A673 (cell line): ENCODE measurements around the gene PLCD1. TPM values are rescaled to one million over a fixed set of nuclear protein-coding genes. Genes with fewer than 3 reads are reported as not detected.

ENCODE experiments used
- BruUV-seq: library from RNA; stranded (reverse); fragments of 400-500 nt; replicated peaks from 2 replicates; lab custom pipeline; 2021; lab: Mats Ljungman, UMichigan
- CTCF ChIA-PET: fragments of 300-600 bp; sonication (Branson Sonifier 250); formaldehyde crosslinking; loops from one replicate; lab custom pipeline; 2022; ENCODE audit warnings: antibody characterized with exemption; lab: Charles Lee
- POLR2A ChIA-PET: fragments of 300-600 bp; sonication (Branson Sonifier 250); formaldehyde crosslinking; loops from one replicate; lab custom pipeline; 2022; ENCODE audit warnings: antibody characterized with exemption; ENCODE audit not compliant: low non-redundant PET; lab: Charles Lee
- DNase-seq: peaks from one replicate; pipeline ENCODE4 v3.0.0-alpha.2; 2015; ENCODE audit warnings: low spot score
- H3K27ac ChIP-seq: fragments of 200-600 bp; sonication (generic); 2 replicates; pipeline ENCODE4 v1.5.1; 2016; ENCODE audit warnings: mixed run types, low read depth, mild to moderate bottlenecking, mixed read lengths, antibody characterized with exemption, low read length; ENCODE audit not compliant: poor library complexity, severe bottlenecking
- H3K27me3 ChIP-seq: fragments of 200-600 bp; sonication (generic); replicated peaks from 2 replicates; pipeline ENCODE4 v1.6.1; 2017; ENCODE audit warnings: mixed run types, low read depth, mild to moderate bottlenecking, mixed read lengths, antibody characterized with exemption, low read length; ENCODE audit not compliant: insufficient read depth, poor library complexity
- H3K36me3 ChIP-seq: fragments of 200-600 bp; sonication (generic); 2 replicates; pipeline ENCODE4 v1.6.1; 2016; ENCODE audit warnings: mixed run types, mild to moderate bottlenecking, mixed read lengths, antibody characterized with exemption, low read length; ENCODE audit not compliant: insufficient read depth, poor library complexity, severe bottlenecking
- H3K4me1 ChIP-seq: fragments of 200-600 bp; sonication (generic); 2 replicates; pipeline ENCODE4 v1.6.1; 2017; ENCODE audit warnings: mixed run types, mild to moderate bottlenecking, mixed read lengths, antibody characterized with exemption, low read length; ENCODE audit not compliant: insufficient read depth, poor library complexity, severe bottlenecking
- H3K4me3 ChIP-seq: fragments of 200-600 bp; sonication (generic); 2 replicates; pipeline ENCODE4 v1.5.1; 2016; ENCODE audit warnings: low read depth, mixed run types, mild to moderate bottlenecking, mixed read lengths, low read length; ENCODE audit not compliant: poor library complexity, severe bottlenecking
- H3K9me3 ChIP-seq: fragments of 200-600 bp; sonication (generic); 2 replicates; pipeline ENCODE4 v1.6.1; 2016; ENCODE audit warnings: mixed run types, low read depth, mild to moderate bottlenecking, mixed read lengths, antibody characterized with exemption, low read length; ENCODE audit not compliant: poor library complexity, severe bottlenecking
- EZH2 ChIP-seq: fragments of 200-600 bp; sonication (generic); IDR thresholded peaks from 2 replicates; pipeline ENCODE4 v1.6.1; 2017; ENCODE audit warnings: borderline replicate concordance, low read depth, mild to moderate bottlenecking, mixed read lengths, antibody characterized with exemption, low read length; ENCODE audit not compliant: poor library complexity, severe bottlenecking
- intact Hi-C: fragments of 100-400 bp; cut with micrococcal nuclease; formaldehyde crosslinking; loops from one replicate; pipeline ENCODE4 v1.10.0; 2022; ENCODE audit not compliant: unreplicated experiment
- total RNA-seq: library from RNA; stranded (reverse); gene quantifications from 2 replicates; pipeline ENCODE4 v1.2.3, GENCODE V29; 2021
- TF ChIP-seq, protein P1 (sequence below): fragments of 300-800, 200-600 bp; sonication (generic); conservative IDR thresholded peaks from 2 replicates; pipeline ENCODE4 v1.5.1; 2017; ENCODE audit warnings: low read depth, mild to moderate bottlenecking, antibody characterized with exemption, low read length, moderate library complexity, mixed read lengths

The PLCD1 gene
- total RNA-seq, 1 experiment from 2014 or later: 1.1 TPM

DNA sequence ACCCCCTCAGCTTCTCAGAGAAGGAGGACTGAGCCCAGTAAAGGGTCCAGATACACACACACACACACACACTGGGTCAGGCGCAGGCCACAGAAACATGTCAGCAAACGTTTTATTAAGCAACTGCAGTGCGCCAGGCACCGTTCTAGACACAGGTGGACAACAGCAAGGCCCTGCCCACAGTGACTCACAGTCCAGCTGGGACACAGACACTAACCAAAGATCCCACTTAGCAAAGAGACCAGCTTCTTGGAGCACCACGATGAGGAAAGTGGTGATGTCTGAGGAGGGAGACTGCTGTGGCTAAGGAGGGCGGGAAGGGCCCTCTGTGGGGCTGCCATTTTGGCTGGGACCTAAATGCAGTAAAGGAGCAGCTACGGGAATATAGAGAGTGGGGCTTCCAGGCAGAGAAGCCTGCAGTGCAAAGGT is 41.7 kb downstream of the PLCD1 start:
- BruUV-seq: no TSS peak
- intact Hi-C loops: no loop called here

DNA sequence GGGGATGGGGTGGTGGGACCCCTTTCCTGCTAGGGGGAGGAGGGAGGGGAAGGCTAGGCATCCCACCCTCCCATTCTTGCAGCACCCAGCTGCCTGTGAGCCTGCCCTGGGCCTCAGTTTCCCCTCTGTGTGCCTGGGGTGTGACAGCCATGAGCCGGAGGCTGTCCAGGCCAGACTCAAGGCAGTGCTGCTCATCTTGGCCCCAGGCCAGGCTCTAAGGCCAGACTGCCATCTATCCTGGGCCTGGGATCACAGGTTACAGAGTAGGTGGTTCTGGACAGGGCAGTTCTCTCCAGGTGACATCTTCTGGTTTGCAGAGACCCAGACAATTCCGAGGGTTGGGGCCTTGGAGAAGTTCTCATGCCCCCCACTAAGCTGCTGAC is 42.1 kb downstream of the PLCD1 start:
- DNase-seq: no peak
- Histone ChIP-seq H3K27ac (no peak overlapping the region), H3K4me1 (no peaks in the 10 kb centered on the region), H3K9me3 (no peaks in the 10 kb centered on the region), H3K36me3 (no peaks in the 10 kb centered on the region), H3K4me3 (no peak overlapping the region), H3K27me3 (no peaks in the 10 kb centered on the region)
- ChIA-PET POLR2A (no interaction called here), CTCF (no interaction called here)
- intact Hi-C loops: no loop called here
- BruUV-seq: no TSS peak
- TF ChIP-seq, protein P1, sequence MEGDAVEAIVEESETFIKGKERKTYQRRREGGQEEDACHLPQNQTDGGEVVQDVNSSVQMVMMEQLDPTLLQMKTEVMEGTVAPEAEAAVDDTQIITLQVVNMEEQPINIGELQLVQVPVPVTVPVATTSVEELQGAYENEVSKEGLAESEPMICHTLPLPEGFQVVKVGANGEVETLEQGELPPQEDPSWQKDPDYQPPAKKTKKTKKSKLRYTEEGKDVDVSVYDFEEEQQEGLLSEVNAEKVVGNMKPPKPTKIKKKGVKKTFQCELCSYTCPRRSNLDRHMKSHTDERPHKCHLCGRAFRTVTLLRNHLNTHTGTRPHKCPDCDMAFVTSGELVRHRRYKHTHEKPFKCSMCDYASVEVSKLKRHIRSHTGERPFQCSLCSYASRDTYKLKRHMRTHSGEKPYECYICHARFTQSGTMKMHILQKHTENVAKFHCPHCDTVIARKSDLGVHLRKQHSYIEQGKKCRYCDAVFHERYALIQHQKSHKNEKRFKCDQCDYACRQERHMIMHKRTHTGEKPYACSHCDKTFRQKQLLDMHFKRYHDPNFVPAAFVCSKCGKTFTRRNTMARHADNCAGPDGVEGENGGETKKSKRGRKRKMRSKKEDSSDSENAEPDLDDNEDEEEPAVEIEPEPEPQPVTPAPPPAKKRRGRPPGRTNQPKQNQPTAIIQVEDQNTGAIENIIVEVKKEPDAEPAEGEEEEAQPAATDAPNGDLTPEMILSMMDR: no peak
- no peak for TF ChIP-seq EZH2

More for the DNA sequence above, 41.7 kb downstream of the PLCD1 start:
- TF ChIP-seq, protein P1: no peak
- TF ChIP-seq EZH2: no peak
- H3K4me3 ChIP-seq: no peak overlapping the region
- no peak overlapping the region for H3K27ac ChIP-seq
- DNase-seq: no peak
- no peaks in the 10 kb centered on the region for H3K36me3 ChIP-seq
- no peaks in the 10 kb centered on the region for H3K4me1 ChIP-seq
- CTCF ChIA-PET: no interaction called here
- H3K27me3 ChIP-seq: no peaks in the 10 kb centered on the region
- POLR2A ChIA-PET: no interaction called here
- no peaks in the 10 kb centered on the region for H3K9me3 ChIP-seq

DNA sequence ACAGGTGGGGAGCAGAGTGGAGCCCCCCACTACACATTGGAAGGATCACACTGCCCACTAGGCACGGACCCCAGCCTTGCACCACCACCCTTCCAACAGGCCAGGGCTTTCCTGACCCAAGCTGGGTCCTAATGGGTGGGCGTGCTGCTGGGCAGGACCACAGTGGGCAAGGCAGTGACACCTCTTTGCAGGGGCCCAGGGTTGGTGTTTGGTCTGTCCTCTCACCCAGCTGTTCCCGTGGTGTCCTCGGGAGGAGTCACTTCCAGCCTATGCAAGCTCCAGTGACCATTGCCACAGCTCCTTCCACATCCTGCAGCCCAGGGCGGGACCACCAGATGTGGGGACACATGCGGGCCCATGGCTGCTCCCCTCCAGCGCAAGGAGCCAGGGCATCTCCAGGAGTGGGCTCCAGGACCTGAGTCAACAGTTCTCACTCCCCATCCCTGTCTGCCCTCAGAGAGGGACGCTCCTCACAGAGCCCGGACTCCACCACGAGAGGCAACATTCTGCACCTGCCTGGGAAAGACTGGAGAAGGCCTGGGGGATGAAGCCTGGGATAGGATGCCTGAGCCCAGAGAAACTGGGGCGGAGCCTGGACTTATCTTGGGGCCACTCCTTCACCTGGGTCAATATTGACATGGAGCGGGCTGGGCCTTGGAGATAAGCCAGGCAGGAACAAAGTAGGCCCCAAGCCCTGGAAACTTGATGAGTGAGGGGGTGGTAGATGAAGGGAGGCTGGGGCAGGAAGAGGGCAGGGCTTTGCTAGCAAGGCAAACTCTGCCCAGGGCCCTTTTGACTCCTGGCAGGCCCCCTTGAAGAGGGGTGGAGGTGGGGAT is 42.7 kb downstream of the PLCD1 start:
- ChIA-PET POLR2A (no interaction called here), CTCF (no interaction called here)
- no peak for TF ChIP-seq EZH2
- TF ChIP-seq, protein P1: no peak
- no peaks in the 10 kb centered on the region for H3K4me1 ChIP-seq
- H3K9me3 ChIP-seq: no peaks in the 10 kb centered on the region
- intact Hi-C loops: no loop called here
- H3K36me3 ChIP-seq: no peaks in the 10 kb centered on the region
- no peaks in the 10 kb centered on the region for H3K27me3 ChIP-seq
- no peak overlapping the region for H3K4me3 ChIP-seq
- DNase-seq: no peak
- no TSS peak for BruUV-seq
- H3K27ac ChIP-seq: no peak overlapping the region
